SW480 (cell line): ENCODE measurements around the gene CCNY.
"Not testable (repeated sequence)": the region's sequence is repeated elsewhere in the genome, so short reads cannot be mapped to it uniquely, and the experiment has no call there.

Source experiments
- DNase-seq: peaks from one replicate; pipeline ENCODE4 v3.0.0-alpha.2; 2016; ENCODE audit warnings: low spot score

Gene CCNY

DNA sequence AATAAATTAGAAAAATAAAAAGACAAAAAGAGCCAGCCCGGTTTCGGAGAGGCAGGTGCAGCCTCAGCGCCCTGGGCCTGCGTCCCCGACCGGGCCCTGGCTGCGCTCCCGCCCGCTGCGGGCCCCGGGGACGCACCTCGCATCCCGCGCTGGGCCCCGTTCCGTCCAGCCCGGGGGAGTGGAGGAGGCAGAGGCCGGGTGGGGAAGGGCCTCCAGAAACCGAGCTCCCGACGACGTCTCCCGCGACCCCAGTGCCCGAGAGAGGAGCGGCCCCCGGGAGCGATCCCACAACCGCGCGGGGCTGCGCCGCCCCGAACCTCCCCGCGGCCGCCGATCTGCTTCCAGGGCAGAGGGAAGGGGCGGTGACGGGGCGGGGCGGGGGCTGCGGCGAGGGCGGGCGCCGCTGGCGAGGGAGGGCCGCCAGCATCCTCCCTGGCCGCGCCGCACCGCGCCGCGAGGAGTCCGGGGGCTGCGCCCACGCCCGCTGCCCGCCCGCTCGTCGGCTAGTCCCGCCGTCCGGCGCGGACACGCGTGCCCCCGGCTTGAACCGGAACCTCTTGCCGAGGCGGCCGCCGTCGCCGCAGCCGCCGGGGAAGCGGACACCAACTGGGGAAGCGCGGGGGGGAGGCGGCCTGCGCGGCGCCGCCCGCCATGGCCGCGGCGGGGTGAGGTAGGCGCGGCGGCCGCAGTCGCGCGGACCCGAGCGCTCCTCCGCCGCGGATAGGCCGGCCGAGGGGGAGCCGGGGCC is at the start of gene CCNY:
TSS of gene CCNY (plus strand) at position 426 of the 748 bp plus-strand sequence. CDS start 545 bp downstream, outside the sequence.
- peak; percentile 55 for DNase-seq

GRCh38 chr10:35289198-35289597 is 47.1 kb upstream of the CCNY start:
- no peak for DNase-seq

DNA sequence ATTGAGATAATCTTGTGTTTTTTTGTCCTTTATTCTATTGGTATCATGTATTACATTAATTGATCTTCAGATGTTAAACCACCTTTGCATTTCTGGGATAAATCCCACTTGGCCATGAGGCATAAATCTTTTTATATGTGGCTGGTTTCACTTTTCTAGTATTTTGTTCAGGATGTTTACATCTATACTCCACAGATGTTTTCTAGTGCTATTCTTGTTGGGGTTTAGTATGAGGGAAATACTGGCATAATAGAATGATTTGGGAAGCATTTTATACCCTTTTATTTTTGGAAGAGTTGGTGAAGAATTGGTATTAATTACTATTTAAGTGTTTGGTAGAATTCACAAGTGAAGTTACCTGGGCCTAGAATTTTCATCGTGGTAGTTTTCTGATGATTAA is 41.8 kb upstream of the CCNY start:
- no peak for DNase-seq

DNA sequence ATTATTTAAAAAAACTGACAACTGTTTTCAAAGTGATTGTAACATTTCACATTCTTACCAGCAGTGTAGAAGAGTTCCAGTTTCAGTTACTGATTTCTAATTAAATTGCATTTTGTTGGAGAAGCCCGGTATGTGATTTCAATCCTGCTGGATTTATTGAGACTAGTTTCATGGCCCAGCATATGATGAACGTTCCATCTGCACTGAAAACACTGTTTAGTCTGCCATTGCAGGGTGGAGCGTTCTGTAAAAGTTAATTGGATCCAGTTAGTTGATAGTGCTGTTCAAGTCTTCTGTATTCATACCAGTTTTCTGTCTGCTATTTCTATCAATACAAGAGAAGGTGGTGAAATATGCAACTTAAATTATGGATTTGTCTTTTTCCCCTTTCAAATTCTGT is 37.3 kb upstream of the CCNY start:
- DNase-seq = no peak

GRCh38 chr10:35300063-35300699 is 36.1 kb upstream of the CCNY start:
- DNase-seq = peak; percentile 85

DNA sequence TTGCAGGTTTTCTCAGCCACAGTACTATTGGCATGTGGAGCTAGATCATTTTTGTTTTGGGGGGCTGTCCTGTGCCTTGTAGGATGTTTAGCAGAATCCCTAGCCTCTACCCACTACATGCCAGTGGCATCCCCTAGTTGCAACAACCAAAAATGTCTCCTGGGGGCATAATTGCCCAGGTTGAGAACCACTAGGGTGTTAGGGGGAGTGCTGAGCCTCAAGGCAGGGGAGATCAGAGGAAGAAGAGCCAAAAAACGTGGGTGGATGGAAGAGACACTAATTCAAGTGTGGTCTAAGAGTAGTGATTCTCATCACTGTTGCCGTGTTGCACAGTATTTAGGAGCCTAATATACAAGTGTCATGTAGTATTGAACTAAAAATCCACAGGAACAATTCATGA is 31.7 kb upstream of the CCNY start:
- DNase-seq = no peak

DNA sequence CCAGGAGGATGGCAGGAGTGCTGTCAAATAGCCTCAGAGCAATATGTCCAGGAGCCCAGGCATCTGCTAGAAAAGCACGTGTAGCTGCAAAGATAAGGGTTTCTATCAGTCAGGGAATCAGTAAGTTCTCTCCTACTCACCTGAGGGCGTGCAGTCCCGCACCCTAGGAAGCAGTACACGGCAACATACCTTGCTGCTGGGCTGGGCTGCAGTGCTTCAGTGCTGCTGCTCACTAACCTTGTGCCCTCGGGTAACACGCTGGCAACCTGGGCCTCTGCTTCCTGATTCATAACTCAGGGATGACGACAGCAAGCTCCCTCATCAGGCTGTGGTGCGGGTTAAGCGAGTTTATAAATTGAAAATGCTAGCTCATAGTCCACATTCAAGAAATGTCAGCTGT is 29.5 kb upstream of the CCNY start:
- peak; percentile 7 for DNase-seq

DNA sequence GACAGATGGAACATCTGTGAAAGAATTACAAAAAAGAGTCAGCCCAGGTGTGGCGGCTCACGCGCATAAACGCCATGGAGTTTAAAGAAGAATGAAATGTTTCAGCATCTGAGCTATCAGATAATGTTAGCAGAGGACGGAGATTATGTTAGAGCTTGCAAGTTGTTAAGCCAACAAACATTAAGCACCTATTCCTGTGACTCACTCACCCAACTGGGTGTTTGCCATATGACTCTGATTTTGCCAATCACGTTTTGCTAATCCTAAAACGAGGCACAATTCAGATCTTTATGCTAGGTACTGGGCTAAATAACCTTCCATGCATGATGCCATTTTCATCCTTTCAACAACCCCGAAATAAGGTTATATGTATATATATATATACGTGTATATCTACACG is 29.0 kb upstream of the CCNY start:
- DNase-seq = no peak

DNA sequence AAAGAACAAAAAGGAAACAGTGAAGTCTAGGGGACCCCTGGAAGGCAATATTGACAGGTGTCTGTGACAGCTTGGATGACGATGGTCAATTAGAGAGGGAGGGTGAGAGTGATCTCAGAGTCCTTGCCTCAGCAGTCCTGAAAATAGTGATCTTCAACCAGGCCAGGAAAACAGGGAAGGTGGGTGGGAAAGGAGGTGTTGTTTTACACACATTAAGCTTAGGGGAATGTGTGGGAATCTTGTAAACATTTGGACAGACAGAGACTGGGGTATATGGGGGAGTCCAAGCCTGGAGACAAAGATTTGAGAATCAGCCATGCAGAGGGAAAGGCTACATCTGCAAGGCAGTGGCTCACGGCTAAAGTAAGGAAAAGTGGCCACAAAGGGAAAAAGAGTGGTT is 27.5 kb upstream of the CCNY start:
- no peak for DNase-seq

- not testable (repeated sequence) for DNase-seq
These were observed 22.2 kb upstream of the CCNY start for GRCh38 chr10:35314142-35314541.

DNA sequence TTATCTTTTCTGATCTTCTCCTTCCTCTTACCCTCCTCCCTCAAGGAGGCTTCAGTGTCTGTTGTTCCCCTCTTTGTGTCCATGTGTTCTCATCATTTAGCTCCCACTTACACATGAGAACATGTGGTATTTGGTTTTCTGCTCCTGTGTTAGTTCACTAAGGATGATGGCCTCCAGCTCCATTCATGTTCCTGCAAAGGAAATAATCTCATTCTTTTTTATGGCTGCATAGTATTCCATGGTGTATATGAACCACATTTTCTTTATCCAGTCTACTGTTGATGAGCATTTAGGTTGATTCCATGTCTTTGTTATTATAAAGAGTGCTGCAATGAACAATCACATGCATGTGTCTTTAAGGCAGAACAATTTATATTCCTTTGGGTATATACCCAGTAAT is 21.1 kb upstream of the CCNY start:
- DNase-seq = not testable (repeated sequence)

GRCh38 chr10:35316218-35316967 is 19.9 kb upstream of the CCNY start:
- DNase-seq = no peak

DNA sequence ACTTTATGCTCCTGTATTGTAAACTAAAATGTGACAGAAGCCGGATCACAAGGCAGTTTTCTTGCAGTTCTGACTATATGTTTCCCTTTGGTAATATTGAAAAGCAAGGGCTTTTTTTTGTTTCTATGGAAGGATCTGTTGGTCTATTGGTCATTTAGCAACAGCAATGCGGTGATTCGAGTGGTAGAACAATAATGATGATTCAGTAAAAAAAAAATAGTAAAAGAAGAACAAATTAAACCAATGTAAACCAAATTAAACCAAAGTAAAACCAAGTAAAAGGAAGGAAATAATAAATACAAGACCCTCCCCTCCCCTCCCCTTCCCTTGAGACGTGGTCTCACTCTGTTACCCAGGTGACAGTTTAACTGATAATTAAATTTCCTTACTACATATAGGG is 17.8 kb upstream of the CCNY start:
- DNase-seq = no peak

GRCh38 chr10:35320341-35320740 is 16.0 kb upstream of the CCNY start:
- no peak for DNase-seq

DNA sequence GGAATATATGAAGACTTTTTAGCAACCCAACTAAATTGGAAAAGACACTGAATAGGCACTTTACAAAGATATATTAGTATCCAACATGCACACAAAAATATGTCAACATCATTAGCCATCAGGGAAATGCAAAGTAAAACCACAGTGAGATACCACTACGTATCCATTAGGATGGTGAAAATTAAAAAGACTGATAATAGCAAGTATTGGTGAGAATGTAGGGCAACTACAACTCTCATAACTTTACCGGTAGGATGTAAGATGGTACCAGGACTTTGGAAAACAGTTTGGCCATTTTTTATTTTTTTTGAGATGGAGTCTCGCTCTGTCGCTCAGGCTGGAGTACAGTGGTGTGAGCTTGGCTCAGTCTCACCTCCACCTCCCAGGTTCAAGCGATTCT is 13.7 kb upstream of the CCNY start:
- DNase-seq = no peak

DNA sequence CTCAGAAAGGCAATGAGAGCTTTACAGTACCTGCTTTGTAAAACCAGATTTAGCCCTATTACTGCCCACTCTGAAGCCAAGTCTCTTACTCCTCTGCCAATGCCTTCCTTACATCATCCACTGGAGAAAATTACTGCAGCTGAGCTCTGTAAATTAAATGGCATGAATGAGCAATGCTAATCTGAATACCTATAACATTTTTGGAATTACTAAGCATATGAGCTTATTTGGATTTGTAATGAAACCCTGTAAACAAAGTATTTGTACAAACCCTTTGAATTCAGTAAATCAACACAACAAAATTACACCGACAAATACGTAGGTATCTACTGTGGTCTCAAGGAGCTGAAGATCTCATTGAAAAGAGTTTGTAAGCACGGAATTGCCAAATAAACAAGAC is 12.1 kb upstream of the CCNY start:
- no peak for DNase-seq

DNA sequence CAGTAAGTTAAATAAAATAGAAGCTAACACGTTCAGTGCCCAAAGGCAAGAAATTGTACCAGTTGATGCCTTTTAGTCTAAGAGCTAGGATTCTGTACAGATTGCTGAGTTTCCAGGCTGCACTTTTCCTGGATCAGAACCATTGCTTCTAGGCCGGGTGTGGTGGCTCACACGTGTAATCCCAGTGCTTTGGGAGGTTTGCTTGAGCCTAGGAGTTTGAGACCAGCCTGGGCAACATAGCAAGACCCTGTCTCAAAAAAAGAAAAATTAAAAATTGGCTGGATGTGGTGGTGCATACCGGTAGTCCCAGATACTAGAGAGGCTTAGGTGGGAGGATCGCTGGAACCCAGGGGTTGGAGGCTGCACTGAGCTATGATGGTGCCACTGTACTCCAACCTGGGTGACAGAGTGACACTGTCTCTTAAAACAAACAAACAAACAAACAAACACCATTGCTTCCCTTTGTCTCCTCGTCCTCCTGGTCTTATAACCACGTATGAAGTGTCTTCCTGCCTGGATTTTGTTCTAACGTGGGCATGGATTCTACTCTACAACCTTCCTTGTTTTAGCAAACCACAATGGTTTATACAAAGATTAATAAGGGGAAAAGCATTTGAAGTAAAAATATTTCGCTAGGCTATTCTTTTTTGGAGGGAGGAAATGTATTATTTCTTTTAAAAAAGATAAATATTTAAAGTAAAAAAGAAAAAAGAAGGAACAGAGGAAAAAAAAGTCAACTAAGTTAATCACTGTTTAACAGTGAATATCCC is 9.7 kb upstream of the CCNY start:
- no peak for DNase-seq

DNA sequence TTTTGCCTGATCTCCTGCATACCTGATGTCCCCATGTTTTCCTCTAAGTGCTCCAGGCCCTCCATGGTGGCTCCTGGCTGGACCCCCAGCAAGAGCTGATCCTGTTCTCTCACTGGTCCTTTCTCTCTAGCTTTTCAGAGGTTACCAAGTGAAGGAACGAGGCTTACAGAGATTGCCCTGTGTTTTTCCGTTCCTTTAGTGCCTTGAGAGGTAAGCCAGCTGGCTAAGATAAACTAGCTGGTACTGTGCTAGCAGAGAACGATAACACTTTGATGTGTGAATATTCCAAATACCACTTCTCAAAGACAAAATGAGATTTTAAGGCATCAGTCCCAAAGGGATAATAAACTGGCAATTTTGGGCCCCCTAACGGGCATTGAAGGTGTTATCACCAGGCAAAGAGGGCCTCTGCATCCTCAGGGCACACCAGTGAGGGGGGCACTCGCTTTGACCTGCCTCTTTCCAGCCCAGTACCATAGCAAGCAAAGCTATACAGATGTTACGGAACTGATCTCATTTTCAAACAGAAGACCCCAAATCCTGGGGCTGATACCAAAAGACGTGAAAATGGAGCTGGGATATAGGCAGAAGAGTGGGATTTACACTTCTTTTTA is 8.4 kb upstream of the CCNY start:
- DNase-seq = no peak

DNA sequence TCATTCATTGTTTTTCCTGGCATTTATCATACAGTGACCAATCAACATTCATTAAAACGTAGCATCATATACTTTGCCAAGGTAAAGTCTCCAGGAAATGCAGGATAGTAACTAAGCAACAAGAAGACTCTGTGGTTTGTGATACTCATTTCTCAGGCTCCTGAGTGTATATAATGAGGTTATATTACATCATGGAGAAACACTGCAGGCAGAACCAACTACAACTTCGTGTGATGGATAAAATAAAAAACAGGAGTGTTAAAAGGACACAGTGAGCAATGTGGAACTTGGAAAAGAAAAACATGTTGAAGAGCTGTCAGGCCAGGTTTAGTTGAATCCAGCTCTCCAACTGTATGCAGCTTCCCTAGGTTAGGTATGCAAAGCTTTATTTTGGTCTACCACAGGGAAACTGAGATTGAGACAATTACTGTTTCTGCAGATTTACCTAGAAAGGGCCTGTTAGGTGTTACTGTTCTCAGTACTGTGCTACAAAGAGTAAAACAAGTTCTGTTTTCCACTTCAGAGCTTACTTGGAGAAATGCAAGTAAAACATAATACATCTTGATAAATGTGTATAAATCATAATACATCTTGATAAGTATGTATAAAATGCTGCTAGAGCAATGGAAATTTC is 7.8 kb upstream of the CCNY start:
- DNase-seq = no peak

DNA sequence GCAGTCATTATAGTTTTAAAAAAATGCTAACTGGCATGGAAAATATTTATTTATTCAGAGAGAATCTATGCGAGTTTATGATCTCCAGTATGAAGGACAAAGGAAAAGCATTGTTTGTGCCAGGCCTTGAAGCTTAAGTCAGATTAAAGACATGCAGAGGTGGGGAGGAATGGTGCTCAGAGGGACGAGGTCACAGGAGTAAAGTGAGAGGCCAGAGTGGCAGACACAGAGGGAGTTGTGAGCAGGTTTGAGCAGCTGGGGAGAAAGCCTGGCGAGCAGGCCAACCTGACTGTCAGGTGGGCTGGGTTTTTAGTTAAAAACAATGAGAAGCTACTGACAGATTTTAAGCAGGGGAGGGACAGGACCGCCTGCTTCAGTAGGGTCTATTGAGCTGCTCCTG is 6.8 kb upstream of the CCNY start:
- DNase-seq = no peak

DNA sequence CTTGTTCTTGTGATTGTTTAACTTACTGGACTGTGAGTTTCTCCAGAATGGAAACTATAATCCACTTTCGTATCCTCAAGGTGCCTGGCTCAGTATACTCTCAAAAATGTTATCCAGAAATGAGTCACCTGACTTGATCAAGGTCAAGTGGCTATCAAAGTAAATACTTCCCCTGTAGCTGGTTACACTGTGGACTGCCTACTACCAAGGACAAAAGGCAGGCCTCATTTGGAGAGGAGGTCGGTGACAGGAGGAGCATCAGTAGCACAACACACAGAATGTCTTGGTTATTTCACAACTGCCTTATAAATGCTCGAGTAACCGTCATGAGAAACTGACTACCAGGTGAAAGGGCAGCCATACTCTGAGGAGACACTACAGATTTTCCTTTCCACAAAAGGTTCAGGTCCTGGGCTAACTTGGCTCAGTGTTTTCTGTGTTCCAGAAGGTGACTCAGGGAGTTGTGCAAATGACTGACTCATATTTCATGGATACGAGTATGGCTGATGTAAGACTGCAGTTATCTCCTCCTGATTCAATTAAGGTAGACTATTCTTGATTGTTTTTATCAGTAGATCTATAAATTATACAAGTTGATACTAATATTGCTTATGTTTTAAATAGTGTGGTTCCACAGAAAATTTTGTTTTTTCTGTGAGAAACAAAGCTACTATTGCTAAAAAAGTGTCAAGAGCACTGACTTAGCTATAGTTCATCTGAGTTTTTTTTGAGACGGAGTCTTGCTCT is 4.2 kb upstream of the CCNY start:
- DNase-seq = peak; percentile 53
